ENCODE data around the gene PDE4B. TPM values are rescaled to one million over a fixed set of nuclear protein-coding genes. Genes with fewer than 3 reads are reported as not detected.

PDE4B gene
- total RNA-seq, 1 donor from 2014 or later = 7.2 TPM

GRCh38 chr1:66346057-66346795, 553.5 kb downstream of the PDE4B start:
- Mint-ChIP-seq H3K9me3 (ENCODE audit: unreplicated experiment) (no peaks in the 10 kb centered on the region), H3K4me1 (ENCODE audit: low read depth, unreplicated experiment) (no peaks in the 10 kb centered on the region), H3K27ac (ENCODE audit: unreplicated experiment) (no peak overlapping the region), H3K36me3 (ENCODE audit: unreplicated experiment) (no peaks in the 10 kb centered on the region), H3K27me3 (ENCODE audit: unreplicated experiment) (no peaks in the 10 kb centered on the region), H3K4me3 (ENCODE audit: unreplicated experiment) (no peak overlapping the region)
- DNase-seq = no peak
- TF ChIP-seq CTCF (IDR thresholded peaks at IDR 0.05; ENCODE audit: partially characterized antibody, unreplicated experiment) = no peak

GRCh38 chr1:66346873-66347272, 554.2 kb downstream of the PDE4B start:
- no peak for DNase-seq
- Mint-ChIP-seq H3K27ac (ENCODE audit: unreplicated experiment) (no peak overlapping the region), H3K4me1 (ENCODE audit: low read depth, unreplicated experiment) (peaks cover 2% of the 10 kb centered on the region), H3K36me3 (ENCODE audit: unreplicated experiment) (no peaks in the 10 kb centered on the region), H3K9me3 (ENCODE audit: unreplicated experiment) (no peaks in the 10 kb centered on the region), H3K4me3 (ENCODE audit: unreplicated experiment) (no peak overlapping the region), H3K27me3 (ENCODE audit: unreplicated experiment) (no peaks in the 10 kb centered on the region)
- TF ChIP-seq CTCF (IDR thresholded peaks at IDR 0.05; ENCODE audit: partially characterized antibody, unreplicated experiment) = no peak

GRCh38 chr1:66348776-66349175, 556.1 kb downstream of the PDE4B start:
- Mint-ChIP-seq H3K4me1 (ENCODE audit: low read depth, unreplicated experiment) (peaks cover 17% of the 10 kb centered on the region), H3K4me3 (ENCODE audit: unreplicated experiment) (no peak overlapping the region), H3K27me3 (ENCODE audit: unreplicated experiment) (no peaks in the 10 kb centered on the region), H3K27ac (ENCODE audit: unreplicated experiment) (no peak overlapping the region), H3K36me3 (ENCODE audit: unreplicated experiment) (no peaks in the 10 kb centered on the region), H3K9me3 (ENCODE audit: unreplicated experiment) (no peaks in the 10 kb centered on the region)
- no peak for TF ChIP-seq CTCF (IDR thresholded peaks at IDR 0.05; ENCODE audit: partially characterized antibody, unreplicated experiment)
- DNase-seq = no peak

- Mint-ChIP-seq H3K36me3 (ENCODE audit: unreplicated experiment) (no peaks in the 10 kb centered on the region), H3K27me3 (ENCODE audit: unreplicated experiment) (no peaks in the 10 kb centered on the region), H3K27ac (ENCODE audit: unreplicated experiment) (no peak overlapping the region), H3K4me3 (ENCODE audit: unreplicated experiment) (no peak overlapping the region), H3K4me1 (ENCODE audit: low read depth, unreplicated experiment) (peaks cover 18% of the 10 kb centered on the region), H3K9me3 (ENCODE audit: unreplicated experiment) (no peaks in the 10 kb centered on the region)
- TF ChIP-seq CTCF (IDR thresholded peaks at IDR 0.05; ENCODE audit: partially characterized antibody, unreplicated experiment) = no peak
- no peak for DNase-seq
Measured at GRCh38 chr1:66349242-66349641, 556.5 kb downstream of the PDE4B start.

GRCh38 chr1:66350001-66350547, 557.4 kb downstream of the PDE4B start:
- no peak for TF ChIP-seq CTCF (IDR thresholded peaks at IDR 0.05; ENCODE audit: partially characterized antibody, unreplicated experiment)
- peaks cover 23% of the 10 kb centered on the region for H3K4me1 Mint-ChIP-seq (ENCODE audit: low read depth, unreplicated experiment)
- no peak for DNase-seq
- H3K27ac Mint-ChIP-seq (ENCODE audit: unreplicated experiment) = no peak overlapping the region
- peaks cover 3% of the 10 kb centered on the region for H3K27me3 Mint-ChIP-seq (ENCODE audit: unreplicated experiment)
- no peaks in the 10 kb centered on the region for H3K36me3 Mint-ChIP-seq (ENCODE audit: unreplicated experiment)
- no peak overlapping the region for H3K4me3 Mint-ChIP-seq (ENCODE audit: unreplicated experiment)
- peaks cover 3% of the 10 kb centered on the region for H3K9me3 Mint-ChIP-seq (ENCODE audit: unreplicated experiment)

Data from glutamatergic neuron (in vitro differentiated cells).